Liver (tissue), 9 donors: ENCODE results near the gene CLDN6. TPM values are rescaled to one million over a fixed set of nuclear protein-coding genes. Genes with fewer than 3 reads are reported as not detected.

Source experiments
- DNase-seq: peaks from one replicate; pipeline ENCODE4 v3.0.0-alpha.2; 2017; ENCODE audit warnings: low spot score
- H3K27ac ChIP-seq, 2 donors: one replicate each; pipeline ENCODE4 v1.7.0; 2013; ENCODE audit warnings: inconsistent platforms in 2 of 2, low read length in 2 of 2, control low read depth in 1 of 2, low read depth in 1 of 2, mild to moderate bottlenecking in 1 of 2
- H3K27me3 ChIP-seq, 4 donors: one replicate each; pipeline versions ENCODE4 v1.6.1 to v1.7.0; 2013; ENCODE audit warnings: low read length in 3 of 4, inconsistent platforms in 1 of 4, mild to moderate bottlenecking in 1 of 4, moderate library complexity in 1 of 4; ENCODE audit not compliant: control insufficient read depth in 4 of 4, insufficient read depth in 4 of 4
- H3K36me3 ChIP-seq, 4 donors: one replicate each; pipeline versions ENCODE4 v1.6.1 to v1.7.0; 2013; ENCODE audit warnings: low read length in 3 of 4, mild to moderate bottlenecking in 3 of 4, low read depth in 1 of 4, moderate library complexity in 1 of 4; ENCODE audit not compliant: control insufficient read depth in 4 of 4, insufficient read depth in 3 of 4
- H3K4me1 ChIP-seq, 4 donors: one replicate each; pipeline versions ENCODE4 v1.6.1 to v1.7.0; 2013; ENCODE audit warnings: low read length in 3 of 4, mild to moderate bottlenecking in 3 of 4, moderate library complexity in 1 of 4; ENCODE audit not compliant: control insufficient read depth in 4 of 4, insufficient read depth in 4 of 4
- H3K4me3 ChIP-seq, 3 donors: one replicate each; pipeline versions ENCODE4 v1.6.1 to v1.7.0; 2013; ENCODE audit warnings: low read length in 3 of 3, control low read depth in 1 of 3, low read depth in 1 of 3, mild to moderate bottlenecking in 1 of 3
- H3K9ac ChIP-seq, 2 donors: one replicate each; pipeline ENCODE4 v1.7.0; 2013; ENCODE audit warnings: low read length in 2 of 2, mild to moderate bottlenecking in 2 of 2, moderate library complexity in 2 of 2, control low read depth in 1 of 2, low read depth in 1 of 2
- H3K9me3 ChIP-seq, 4 donors: one replicate each; pipeline versions ENCODE4 v1.6.1 to v1.7.0; 2013; ENCODE audit warnings: low read length in 3 of 4; ENCODE audit not compliant: control insufficient read depth in 4 of 4
- ATF3 ChIP-seq: IDR thresholded peaks from 2 replicates; pipeline ENCODE4 v1.6.1; 2016; ENCODE audit warnings: antibody characterized with exemption
- CTCF ChIP-seq: fragments of 150-350 bp; IDR thresholded peaks from 2 replicates; pipeline ENCODE4 v1.5.1; 2017; ENCODE audit warnings: improper control_type of control experiment, low read depth, low read length; ENCODE audit not compliant: missing input control
- EGR1 ChIP-seq, 2 donors: IDR thresholded peaks; 2 replicates each; pipeline ENCODE4 v1.6.1; 2016 to 2018; ENCODE audit warnings: antibody characterized with exemption in 2 of 2, low read depth in 2 of 2
- FOXA1 ChIP-seq: IDR thresholded peaks from 2 replicates; pipeline ENCODE4 v1.6.1; 2016; ENCODE audit warnings: antibody characterized with exemption
- FOXA2 ChIP-seq: IDR thresholded peaks from 2 replicates; pipeline ENCODE4 v1.6.1; 2016; ENCODE audit warnings: antibody characterized with exemption
- HNF4A ChIP-seq, 2 donors: conservative IDR thresholded peaks; 2 replicates each; pipeline ENCODE4 v1.6.1; 2016; ENCODE audit warnings: antibody characterized with exemption in 2 of 2, mild to moderate bottlenecking in 2 of 2
- HNF4G ChIP-seq: IDR thresholded peaks from 2 replicates; pipeline ENCODE4 v1.6.1; 2016; ENCODE audit warnings: antibody characterized with exemption
- JUND ChIP-seq, 2 donors: IDR thresholded peaks; 2 replicates each; pipeline ENCODE4 v1.6.1; 2016; ENCODE audit warnings: antibody characterized with exemption in 2 of 2
- MAX ChIP-seq: IDR thresholded peaks from 2 replicates; pipeline ENCODE4 v1.6.1; 2016; ENCODE audit warnings: antibody characterized with exemption
- NR2F2 ChIP-seq: IDR thresholded peaks from 2 replicates; pipeline ENCODE4 v1.6.1; 2016; ENCODE audit warnings: antibody characterized with exemption
- RAD21 ChIP-seq, 2 donors: IDR thresholded peaks; 2 replicates each; pipeline ENCODE4 v1.6.1; 2016; ENCODE audit warnings: antibody characterized with exemption in 2 of 2, mild to moderate bottlenecking in 2 of 2
- RXRA ChIP-seq, 2 donors: IDR thresholded peaks; 2 replicates each; pipeline ENCODE4 v1.6.1; 2017 to 2018; ENCODE audit warnings: antibody characterized with exemption in 2 of 2, mild to moderate bottlenecking in 1 of 2
- SP1 ChIP-seq: IDR thresholded peaks from 2 replicates; pipeline ENCODE4 v1.6.1; 2018; ENCODE audit warnings: antibody characterized with exemption, mild to moderate bottlenecking
- TAF1 ChIP-seq: conservative IDR thresholded peaks from 2 replicates; pipeline ENCODE4 v1.6.1; 2016; ENCODE audit warnings: antibody characterized with exemption, mild to moderate bottlenecking
- YY1 ChIP-seq: IDR thresholded peaks from 2 replicates; pipeline ENCODE4 v1.6.1; 2016; ENCODE audit warnings: antibody characterized with exemption, mild to moderate bottlenecking
- ZBTB33 ChIP-seq: IDR thresholded peaks from 2 replicates; pipeline ENCODE4 v1.6.1; 2016; ENCODE audit warnings: antibody characterized with exemption
- WGBS: extraction: QIAGEN DNeasy Blood & Tissue Kit; methylation state at CpG from one replicate; pipeline ENCODE4 v1.1.7; 2013; 5-methylcytosine and 5-hydroxymethylcytosine counted together
- polyA plus RNA-seq, 2 donors: library from polyadenylated mRNA; stranded (reverse) in 1 of 2; unstranded in 1 of 2; fragments of 200-250 nt in 1 of 2; fragments of >200 nt in 1 of 2; fragmentation: Nextera tagmentation in 1 of 2; extraction: Ambion mirVana in 1 of 2; gene quantifications; one replicate each; pipeline versions ENCODE4 v1.2.1 to v1.2.3, GENCODE V29; 2013 to 2015
- total RNA-seq, 2 donors: library from RNA; depleted of rRNA; stranded (reverse); fragments of >200 nt; gene quantifications; one replicate each; pipeline ENCODE4 v1.2.3, GENCODE V29; 2014
- donor health status: healthy.
- donor health status: healthy.
- donor health status: healthy.
- donor health status: healthy.
- donor health status: healthy.

The CLDN6 gene
- total and polyA plus RNA-seq, 4 donors, result 0.75 TPM; not detected in 3

- Histone ChIP-seq H3K4me3 (peak overlapping the region in 1 of 3 donors; percentile 76), H3K4me1 (peaks cover 7 to 44% (median 33%) of the 10 kb centered on the region in 4 donors), H3K36me3 (no peaks in the 10 kb centered on the region)
Measured at GRCh38 chr16:2968368-2968737, 49.6 kb downstream of the CLDN6 start.

GRCh38 chr16:2967721-2968161, 50.2 kb downstream of the CLDN6 start:
- no peak for DNase-seq
- 48% methylated on average over 33 of the region's 33 CpGs for WGBS
- H3K27me3 ChIP-seq, result peaks cover 0 to 11% (median 4%) of the 10 kb centered on the region in 4 donors
- no peak overlapping the region for H3K9ac ChIP-seq
- H3K9me3 ChIP-seq, result no peaks in the 10 kb centered on the region
- H3K36me3 ChIP-seq, result no peaks in the 10 kb centered on the region
- H3K27ac ChIP-seq, result no peak overlapping the region
- no peak for TF ChIP-seq JUND (IDR thresholded peaks at IDR 0.05)
- no peak for TF ChIP-seq TAF1
- no peak for TF ChIP-seq HNF4G
- TF ChIP-seq RXRA (IDR thresholded peaks at IDR 0.05), result no peak
- TF ChIP-seq FOXA2, result no peak
- TF ChIP-seq EGR1 (IDR thresholded peaks at IDR 0.05; ENCODE audit: low read depth in 2 of 2), result no peak
- TF ChIP-seq YY1, result no peak
- no peak for TF ChIP-seq ZBTB33
- no peak for TF ChIP-seq RAD21 (IDR thresholded peaks at IDR 0.05)
- H3K4me1 ChIP-seq, result peaks cover 7 to 44% (median 34%) of the 10 kb centered on the region in 4 donors
- H3K4me3 ChIP-seq, result no peak overlapping the region

More at GRCh38 chr16:2968368-2968737, 49.6 kb downstream of the CLDN6 start:
- Histone ChIP-seq H3K27ac (no peak overlapping the region), H3K27me3 (peaks cover 0 to 9% (median 4%) of the 10 kb centered on the region in 4 donors), H3K9ac (no peak overlapping the region), H3K9me3 (no peaks in the 10 kb centered on the region)
- no peak for DNase-seq
- WGBS, result 20% methylated on average over 18 of the region's 18 CpGs
- no peak for TF ChIP-seq ZBTB33
- no peak for TF ChIP-seq HNF4A (conservative IDR thresholded peaks at IDR 0.05)
- TF ChIP-seq MAX, result no peak
- no peak for TF ChIP-seq TAF1
- no peak for TF ChIP-seq JUND (IDR thresholded peaks at IDR 0.05)
- TF ChIP-seq RAD21 (IDR thresholded peaks at IDR 0.05), result no peak
- TF ChIP-seq HNF4G, result no peak
- TF ChIP-seq SP1, result no peak
- TF ChIP-seq NR2F2, result no peak
- no peak for TF ChIP-seq CTCF
- no peak for TF ChIP-seq RXRA (IDR thresholded peaks at IDR 0.05)
- no peak for TF ChIP-seq FOXA1
- no peak for TF ChIP-seq ATF3
- TF ChIP-seq FOXA2, result no peak
- no peak for TF ChIP-seq EGR1 (IDR thresholded peaks at IDR 0.05; ENCODE audit: low read depth in 2 of 2)
